Thyroid gland (tissue), 4 donors: ENCODE data around the gene STX16.

ENCODE experiments used
- POLR2A ChIP-seq, 2 donors: fragments of 450-650 bp; IDR thresholded peaks; one replicate each; pipeline ENCODE4 v1.6.1; 2017; ENCODE audit warnings: antibody characterized with exemption in 2 of 2, mild to moderate bottlenecking in 2 of 2, moderate library complexity in 1 of 2
- TF ChIP-seq, protein P1 (sequence below), 6 experiments: fragments of 200-600 bp in 3 of 6; fragments of 450-650 bp in 3 of 6; sonication (generic) in 3 of 6; IDR thresholded peaks; one replicate each; pipeline ENCODE4 v1.5.1; 2016 to 2019; ENCODE audit warnings: antibody characterized with exemption in 6 of 6, mild to moderate bottlenecking in 2 of 6, inconsistent platforms in 1 of 6, moderate library complexity in 1 of 6

DNA sequence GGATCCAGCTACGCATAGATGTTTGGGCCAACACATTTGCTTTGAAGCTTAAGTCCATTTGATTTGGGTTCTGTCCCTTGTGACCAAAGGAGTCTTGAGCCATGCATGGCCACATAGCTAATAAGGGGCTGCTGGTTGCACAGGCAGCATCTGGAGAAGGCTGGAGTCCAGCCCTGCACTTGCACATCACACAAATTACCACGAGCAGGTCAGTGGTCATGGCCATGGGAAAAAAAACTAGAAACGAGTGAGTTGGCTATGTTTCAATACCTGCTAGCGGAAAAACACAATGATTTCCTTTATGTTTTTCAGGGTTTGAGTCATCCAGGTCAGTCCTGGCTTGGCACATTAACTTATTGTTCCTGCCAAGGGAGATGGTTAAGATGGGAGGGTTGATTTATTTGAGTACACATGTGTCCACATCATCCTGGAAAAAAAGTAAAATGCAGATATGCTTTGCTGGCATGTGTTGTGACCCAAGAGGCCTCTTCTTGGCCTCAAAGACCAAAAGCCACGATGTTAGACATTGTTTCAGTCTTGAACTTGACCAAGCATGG lies 5.6 kb upstream of the STX16 start:
- TF ChIP-seq, protein P1, sequence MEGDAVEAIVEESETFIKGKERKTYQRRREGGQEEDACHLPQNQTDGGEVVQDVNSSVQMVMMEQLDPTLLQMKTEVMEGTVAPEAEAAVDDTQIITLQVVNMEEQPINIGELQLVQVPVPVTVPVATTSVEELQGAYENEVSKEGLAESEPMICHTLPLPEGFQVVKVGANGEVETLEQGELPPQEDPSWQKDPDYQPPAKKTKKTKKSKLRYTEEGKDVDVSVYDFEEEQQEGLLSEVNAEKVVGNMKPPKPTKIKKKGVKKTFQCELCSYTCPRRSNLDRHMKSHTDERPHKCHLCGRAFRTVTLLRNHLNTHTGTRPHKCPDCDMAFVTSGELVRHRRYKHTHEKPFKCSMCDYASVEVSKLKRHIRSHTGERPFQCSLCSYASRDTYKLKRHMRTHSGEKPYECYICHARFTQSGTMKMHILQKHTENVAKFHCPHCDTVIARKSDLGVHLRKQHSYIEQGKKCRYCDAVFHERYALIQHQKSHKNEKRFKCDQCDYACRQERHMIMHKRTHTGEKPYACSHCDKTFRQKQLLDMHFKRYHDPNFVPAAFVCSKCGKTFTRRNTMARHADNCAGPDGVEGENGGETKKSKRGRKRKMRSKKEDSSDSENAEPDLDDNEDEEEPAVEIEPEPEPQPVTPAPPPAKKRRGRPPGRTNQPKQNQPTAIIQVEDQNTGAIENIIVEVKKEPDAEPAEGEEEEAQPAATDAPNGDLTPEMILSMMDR (IDR thresholded peaks at IDR 0.05): no peak
- no peak for TF ChIP-seq POLR2A (IDR thresholded peaks at IDR 0.05)
